Chondrocyte (in vitro differentiated cells): Measurements from ENCODE around the gene OSBP. TPM values are rescaled to one million over a fixed set of nuclear protein-coding genes. Genes with fewer than 3 reads are reported as not detected.

Experiments
- DNase-seq: peaks from one replicate; pipeline ENCODE4 v3.0.0; 2021; ENCODE audit warnings: mixed read lengths, low spot score
- H3K27ac Mint-ChIP-seq: one replicate; pipeline ENCODE4 v1.8.0; 2021; ENCODE audit warnings: mild to moderate bottlenecking, moderate library complexity, mixed read lengths; ENCODE audit not compliant: unreplicated experiment
- H3K27me3 Mint-ChIP-seq: 2 replicates; pipeline ENCODE4 v1.8.0; 2021; ENCODE audit warnings: low read depth, mixed read lengths
- H3K36me3 Mint-ChIP-seq: 2 replicates; pipeline ENCODE4 v1.8.0; 2021; ENCODE audit warnings: low read depth, mixed read lengths
- H3K4me1 Mint-ChIP-seq: 2 replicates; pipeline ENCODE4 v1.8.0; 2021; ENCODE audit warnings: low read depth, mild to moderate bottlenecking, mixed read lengths
- H3K4me3 Mint-ChIP-seq: one replicate; pipeline ENCODE4 v1.8.0; 2021; ENCODE audit warnings: mild to moderate bottlenecking, moderate library complexity, mixed read lengths; ENCODE audit not compliant: unreplicated experiment
- H3K9me3 Mint-ChIP-seq: 2 replicates; pipeline ENCODE4 v1.8.0; 2021; ENCODE audit warnings: low read depth, mixed read lengths
- CTCF ChIP-seq: fragments of 200-600 bp; sonication (generic); IDR thresholded peaks from 2 replicates; pipeline ENCODE4 v1.5.0; 2021; ENCODE audit warnings: antibody characterized with exemption, mild to moderate bottlenecking, moderate library complexity
- total RNA-seq: library from RNA; stranded (reverse); gene quantifications from 3 replicates; pipeline ENCODE4 v1.2.1, GENCODE V29; 2021

OSBP gene
- total RNA-seq, 1 donor from 2014 or later = 47.3 TPM

DNA sequence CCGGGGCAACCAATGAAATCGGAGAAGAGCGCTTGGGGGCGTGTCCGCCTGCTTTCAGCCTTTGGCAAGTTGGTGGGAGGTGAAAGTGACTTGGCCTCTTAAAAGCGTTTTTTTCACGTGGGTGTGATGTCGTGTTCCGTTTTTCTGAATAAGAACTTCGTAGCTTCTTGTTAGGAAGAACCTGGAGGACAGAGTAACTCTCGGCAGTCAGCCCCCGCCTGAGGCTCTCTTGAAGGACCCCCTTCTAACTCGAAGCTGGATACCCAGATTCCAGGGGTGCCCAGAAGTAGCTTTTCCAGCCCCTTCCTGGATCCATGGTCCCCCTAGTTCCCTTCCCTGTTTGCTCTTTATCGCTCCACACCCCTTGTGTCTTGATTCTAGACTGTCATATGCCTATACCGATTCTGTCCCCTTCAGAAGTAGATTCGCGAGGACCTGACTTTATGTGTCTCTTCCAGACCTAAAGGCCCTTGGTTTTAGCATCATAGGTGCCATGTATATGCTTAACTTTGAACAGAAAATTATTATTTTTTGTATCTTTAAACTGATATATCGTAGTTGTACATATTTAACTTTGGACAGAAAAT is 915 bp upstream of the OSBP start:
- Mint-ChIP-seq H3K36me3 (peaks cover 2% of the 10 kb centered on the region), H3K9me3 (no peaks in the 10 kb centered on the region), H3K4me1 (peaks cover 40% of the 10 kb centered on the region), H3K4me3 (peak overlapping the region; percentile 78), H3K27ac (peak overlapping the region; percentile 96), H3K27me3 (no peaks in the 10 kb centered on the region)
- TF ChIP-seq CTCF = no peak
- peak; percentile 97 for DNase-seq

DNA sequence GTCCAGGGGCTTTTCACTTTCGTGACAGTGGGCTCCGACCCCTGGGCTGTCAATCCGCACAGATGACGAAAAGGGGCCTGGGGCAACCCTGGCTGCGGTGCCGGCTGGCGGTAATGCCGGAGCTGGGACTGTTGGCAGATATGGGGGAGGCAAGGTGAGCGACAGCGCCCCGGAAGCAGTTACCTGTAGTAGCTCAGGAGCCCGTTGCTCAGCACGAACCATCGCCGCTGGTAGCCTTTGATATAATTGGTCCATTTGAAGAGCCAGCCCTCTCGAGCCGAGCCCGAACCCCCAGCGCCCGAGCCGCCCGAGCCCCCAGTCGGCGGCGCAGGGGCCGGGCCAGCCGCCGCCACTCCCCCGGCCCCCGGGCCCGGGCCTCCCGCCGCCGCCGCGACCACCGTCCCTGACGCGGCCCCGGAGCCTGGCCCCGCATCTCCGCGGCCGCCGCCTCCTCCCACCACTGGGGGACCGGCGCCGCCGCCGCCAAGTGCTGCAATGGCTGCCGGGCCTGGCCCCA is 396 bp downstream of the OSBP start:
- no peak for DNase-seq
- Mint-ChIP-seq H3K4me1 (peaks cover 51% of the 10 kb centered on the region), H3K4me3 (peak overlapping the region; percentile 98), H3K36me3 (peaks cover 2% of the 10 kb centered on the region), H3K27me3 (no peaks in the 10 kb centered on the region), H3K9me3 (no peaks in the 10 kb centered on the region), H3K27ac (peak overlapping the region; percentile 96)
- TF ChIP-seq CTCF = no peak

DNA sequence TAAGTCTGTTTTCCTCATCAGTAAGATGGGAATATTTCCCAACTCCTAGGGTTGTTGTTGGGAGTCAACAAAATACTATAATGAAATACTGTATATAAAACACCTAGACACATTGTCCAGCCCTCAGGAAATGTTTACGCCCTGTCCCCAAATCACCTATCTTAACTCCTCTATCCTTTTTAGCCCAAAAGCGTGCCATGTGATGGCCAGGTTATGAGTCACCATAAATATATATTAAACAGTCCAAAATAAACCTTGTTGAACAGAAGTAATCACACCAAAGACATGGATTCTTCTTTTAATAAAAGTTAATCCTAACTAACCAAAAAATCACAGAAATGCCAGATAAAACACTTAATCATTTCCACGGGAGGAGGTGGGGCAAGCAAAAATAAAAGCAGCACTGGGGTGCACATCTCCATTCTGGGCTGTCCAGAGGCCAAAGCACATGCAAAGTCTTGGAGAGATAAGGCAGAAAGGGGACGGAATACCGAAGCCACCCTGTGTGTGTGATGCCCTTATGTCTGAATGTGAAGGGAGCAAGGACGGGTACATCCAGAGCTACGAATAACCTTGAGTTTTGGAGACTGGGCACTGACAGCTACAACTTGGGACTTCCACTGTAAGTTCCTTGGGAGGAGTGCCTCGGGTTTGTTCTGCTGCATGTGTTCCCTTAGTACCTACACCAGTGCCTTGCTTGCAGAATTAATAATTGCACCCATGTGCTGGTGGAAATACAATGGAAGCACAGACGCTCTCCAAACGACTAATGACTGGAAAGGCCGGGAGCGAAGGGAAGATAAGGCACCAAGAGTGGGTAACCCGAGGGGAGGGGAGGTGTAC is 1.1 kb downstream of the OSBP start:
- Mint-ChIP-seq H3K27ac (peak overlapping the region; percentile 95), H3K4me1 (peaks cover 51% of the 10 kb centered on the region), H3K9me3 (no peaks in the 10 kb centered on the region), H3K4me3 (peak overlapping the region; percentile 98), H3K36me3 (peaks cover 6% of the 10 kb centered on the region), H3K27me3 (no peaks in the 10 kb centered on the region)
- TF ChIP-seq CTCF = no peak
- no peak for DNase-seq

DNA sequence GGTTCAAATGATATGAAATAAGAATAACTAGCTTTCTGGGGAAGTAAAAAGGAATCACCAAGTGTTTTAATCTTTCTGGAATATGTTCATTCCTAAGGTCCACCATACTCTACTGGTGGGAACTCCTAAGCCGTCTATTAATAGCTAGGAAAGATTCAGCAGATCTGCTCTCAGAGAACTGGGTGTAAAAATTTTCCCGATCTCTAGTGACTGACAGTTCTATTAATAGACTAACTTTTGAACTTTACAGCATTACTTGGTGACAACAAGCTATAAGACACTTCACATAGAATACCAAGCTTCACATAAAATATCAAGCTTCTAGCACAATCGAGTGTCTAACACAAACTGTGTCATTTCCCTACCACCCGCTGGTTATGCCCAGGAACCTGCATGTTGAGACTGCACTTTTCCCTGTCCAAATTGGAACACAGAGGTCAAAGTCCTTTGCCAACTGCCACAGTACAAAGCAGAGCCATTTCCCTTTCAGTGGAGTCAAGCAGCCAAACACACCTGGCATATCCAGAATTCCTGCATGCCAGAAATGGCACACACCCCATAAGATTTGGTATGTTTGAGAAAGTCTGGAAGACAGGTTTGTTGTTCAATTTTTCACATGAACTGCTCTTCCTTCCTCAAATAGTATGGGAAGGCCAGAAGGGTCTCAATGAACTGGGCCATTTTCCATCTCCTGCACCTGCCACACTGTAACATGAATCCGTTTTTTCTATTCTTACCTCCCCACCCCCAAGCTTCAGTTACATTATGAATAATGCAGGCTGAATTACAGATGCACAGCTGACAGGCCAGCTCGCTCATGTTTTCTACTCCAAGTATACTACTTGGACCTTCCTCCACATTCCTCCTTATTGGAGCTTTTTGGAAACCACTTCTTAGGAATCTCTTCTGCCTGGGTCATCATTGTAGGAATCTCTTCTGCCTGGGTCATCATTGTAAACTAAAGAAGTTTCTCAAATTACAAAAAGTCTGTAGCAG is 3.7 kb downstream of the OSBP start:
- no peak for DNase-seq
- no peaks in the 10 kb centered on the region for H3K9me3 Mint-ChIP-seq
- peaks cover 51% of the 10 kb centered on the region for H3K4me1 Mint-ChIP-seq
- H3K27ac Mint-ChIP-seq = peak overlapping the region; percentile 91
- peak overlapping the region; percentile 37 for H3K4me3 Mint-ChIP-seq
- no peak for TF ChIP-seq CTCF
- H3K36me3 Mint-ChIP-seq = peaks cover 21% of the 10 kb centered on the region
- H3K27me3 Mint-ChIP-seq = no peaks in the 10 kb centered on the region
